Measurements from ENCODE around the gene GJA3. TPM values are rescaled to one million over a fixed set of nuclear protein-coding genes. Genes with fewer than 3 reads are reported as not detected.

GJA3 gene
- total and polyA plus RNA-seq, 9 of the 15 experiments (the other 6 are each of a cell fraction or from before 2014, with no cell fraction given), result 0.03 to 0.13 (median 0.04) TPM; not detected in 4

- Histone ChIP-seq H3K79me2 (ENCODE audit: control insufficient read depth, insufficient read depth, low read length) (no peaks in the 10 kb centered on the region), H2AFZ (ENCODE audit: low read depth, low read length) (no peak overlapping the region), H3K4me2 (ENCODE audit: insufficient read depth, low read length) (no peak overlapping the region), H3K27ac (ENCODE audit: extremely low read depth, low read depth, low read length) (no peak overlapping the region), H3K9me3 (replicated peaks; ENCODE audit: control insufficient read depth, insufficient read depth, low read depth, low read length) (no peaks in the 10 kb centered on the region), H3K9ac (ENCODE audit: insufficient read depth in 1 of 2, low read depth in 2 of 2, low read length in 2 of 2) (no peak overlapping the region), H3K36me3 (ENCODE audit: control insufficient read depth, insufficient read depth, low read length) (no peaks in the 10 kb centered on the region), H3K4me1 (replicated peaks in 1 of 2; ENCODE audit: control insufficient read depth in 2 of 2, insufficient read depth in 2 of 2, low read length in 2 of 2) (no peaks in the 10 kb centered on the region; a peak in 1 of 5 replicates), H3K9me1 (ENCODE audit: control insufficient read depth, insufficient read depth, low read length) (no peaks in the 10 kb centered on the region), H4K20me1 (replicated peaks; ENCODE audit: control insufficient read depth, insufficient read depth, low read length) (no peaks in the 10 kb centered on the region; the same call in 1 of the 2 replicates), H3K27me3 (ENCODE audit: control insufficient read depth in 2 of 2, insufficient read depth in 2 of 2, low read length in 2 of 2) (peaks cover 4 to 25% of the 10 kb centered on the region in 2 experiments; a peak in 4 of 5 replicates), H3K4me3 (no peak overlapping the region)
- CTCF ChIA-PET (ENCODE audit: low intra/inter-chr PET ratio), result no interaction called here
- TF ChIP-seq ZNF316 (IDR thresholded peaks at IDR 0.05) (no peak), HDAC1 (IDR thresholded peaks at IDR 0.05) (no peak), PURB (CRISPR knock-in tag; IDR thresholded peaks at IDR 0.05; ENCODE audit: low read depth) (no peak), MXI1 (IDR thresholded peaks at IDR 0.05; ENCODE audit: low read depth, low read length) (no peak), MTA3 (IDR thresholded peaks at IDR 0.05; ENCODE audit: borderline replicate concordance) (no peak), DNMT1 (IDR thresholded peaks at IDR 0.05) (no peak), TSC22D4 (tag; IDR thresholded peaks at IDR 0.05) (no peak), PHF8 (IDR thresholded peaks at IDR 0.05; ENCODE audit: borderline replicate concordance, low read length) (no peak), PKNOX1 (IDR thresholded peaks at IDR 0.05) (no peak), TAF7 (tag; IDR thresholded peaks at IDR 0.05) (no peak), CHD1 (IDR thresholded peaks at IDR 0.05; ENCODE audit: low read length) (no peak), TEAD1 (CRISPR knock-in tag; IDR thresholded peaks at IDR 0.05) (no peak), ZNF311 (CRISPR knock-in tag; IDR thresholded peaks at IDR 0.05) (no peak), NCOA4 (IDR thresholded peaks at IDR 0.05; ENCODE audit: partially characterized antibody) (no peak), NR2C1 (IDR thresholded peaks at IDR 0.05) (no peak), NR2C1 (tag; IDR thresholded peaks at IDR 0.05) (no peak)
- TF ChIP-seq, protein P1, sequence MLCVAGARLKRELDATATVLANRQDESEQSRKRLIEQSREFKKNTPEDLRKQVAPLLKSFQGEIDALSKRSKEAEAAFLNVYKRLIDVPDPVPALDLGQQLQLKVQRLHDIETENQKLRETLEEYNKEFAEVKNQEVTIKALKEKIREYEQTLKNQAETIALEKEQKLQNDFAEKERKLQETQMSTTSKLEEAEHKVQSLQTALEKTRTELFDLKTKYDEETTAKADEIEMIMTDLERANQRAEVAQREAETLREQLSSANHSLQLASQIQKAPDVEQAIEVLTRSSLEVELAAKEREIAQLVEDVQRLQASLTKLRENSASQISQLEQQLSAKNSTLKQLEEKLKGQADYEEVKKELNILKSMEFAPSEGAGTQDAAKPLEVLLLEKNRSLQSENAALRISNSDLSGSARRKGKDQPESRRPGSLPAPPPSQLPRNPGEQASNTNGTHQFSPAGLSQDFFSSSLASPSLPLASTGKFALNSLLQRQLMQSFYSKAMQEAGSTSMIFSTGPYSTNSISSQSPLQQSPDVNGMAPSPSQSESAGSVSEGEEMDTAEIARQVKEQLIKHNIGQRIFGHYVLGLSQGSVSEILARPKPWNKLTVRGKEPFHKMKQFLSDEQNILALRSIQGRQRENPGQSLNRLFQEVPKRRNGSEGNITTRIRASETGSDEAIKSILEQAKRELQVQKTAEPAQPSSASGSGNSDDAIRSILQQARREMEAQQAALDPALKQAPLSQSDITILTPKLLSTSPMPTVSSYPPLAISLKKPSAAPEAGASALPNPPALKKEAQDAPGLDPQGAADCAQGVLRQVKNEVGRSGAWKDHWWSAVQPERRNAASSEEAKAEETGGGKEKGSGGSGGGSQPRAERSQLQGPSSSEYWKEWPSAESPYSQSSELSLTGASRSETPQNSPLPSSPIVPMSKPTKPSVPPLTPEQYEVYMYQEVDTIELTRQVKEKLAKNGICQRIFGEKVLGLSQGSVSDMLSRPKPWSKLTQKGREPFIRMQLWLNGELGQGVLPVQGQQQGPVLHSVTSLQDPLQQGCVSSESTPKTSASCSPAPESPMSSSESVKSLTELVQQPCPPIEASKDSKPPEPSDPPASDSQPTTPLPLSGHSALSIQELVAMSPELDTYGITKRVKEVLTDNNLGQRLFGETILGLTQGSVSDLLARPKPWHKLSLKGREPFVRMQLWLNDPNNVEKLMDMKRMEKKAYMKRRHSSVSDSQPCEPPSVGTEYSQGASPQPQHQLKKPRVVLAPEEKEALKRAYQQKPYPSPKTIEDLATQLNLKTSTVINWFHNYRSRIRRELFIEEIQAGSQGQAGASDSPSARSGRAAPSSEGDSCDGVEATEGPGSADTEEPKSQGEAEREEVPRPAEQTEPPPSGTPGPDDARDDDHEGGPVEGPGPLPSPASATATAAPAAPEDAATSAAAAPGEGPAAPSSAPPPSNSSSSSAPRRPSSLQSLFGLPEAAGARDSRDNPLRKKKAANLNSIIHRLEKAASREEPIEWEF (CRISPR knock-in tag; IDR thresholded peaks at IDR 0.05), result no peak
- in situ Hi-C loops (cut with MboI), result no loop called here
- intact Hi-C loops (cut with micrococcal nuclease), result no loop called here
- FAIRE-seq, result no peak
- BruUV-seq (replicated peaks), result no TSS peak
- 0% methylated on average over 2 of the region's 2 CpGs for WGBS (ENCODE audit: insufficient coverage, low coverage, missing lambda C conversion rate)
- no peak for ATAC-seq
- DNase-seq (ENCODE audit: extremely low read depth in 1 of 4, low spot score in 3 of 4), result no peak
- POLR2A ChIA-PET, result interaction anchor here (1.3 kb wide), 1 partner anchor 10 kb away, joined by 4 read pairs; no protein-coding TSS in a partner anchor
These were observed 51.8 kb downstream of the GJA3 start for GRCh38 chr13:20109037-20109436.
